Osteocyte (in vitro differentiated cells): ENCODE data around the gene PCLO. TPM values are rescaled to one million over a fixed set of nuclear protein-coding genes. Genes with fewer than 3 reads are reported as not detected.
"Not testable (repeated sequence)": the region's sequence is repeated elsewhere in the genome, so short reads cannot be mapped to it uniquely, and the experiment has no call there.

Experiments
- DNase-seq: peaks from one replicate; pipeline ENCODE4 v3.0.0; 2021; ENCODE audit warnings: mixed read lengths; ENCODE audit not compliant: unreplicated experiment; ENCODE audit errors: extremely low spot score
- H3K27ac Mint-ChIP-seq: one replicate; pipeline ENCODE4 v1.8.0; 2021; ENCODE audit warnings: mild to moderate bottlenecking, mixed read lengths; ENCODE audit not compliant: unreplicated experiment
- H3K27me3 Mint-ChIP-seq: one replicate; pipeline ENCODE4 v1.8.0; 2021; ENCODE audit warnings: mixed read lengths; ENCODE audit not compliant: unreplicated experiment
- H3K36me3 Mint-ChIP-seq: one replicate; pipeline ENCODE4 v1.8.0; 2021; ENCODE audit warnings: mixed read lengths; ENCODE audit not compliant: unreplicated experiment
- H3K4me1 Mint-ChIP-seq: one replicate; pipeline ENCODE4 v1.8.0; 2021; ENCODE audit warnings: mixed read lengths; ENCODE audit not compliant: unreplicated experiment
- H3K4me3 Mint-ChIP-seq: one replicate; pipeline ENCODE4 v1.8.0; 2021; ENCODE audit warnings: mild to moderate bottlenecking, moderate library complexity, mixed read lengths; ENCODE audit not compliant: unreplicated experiment
- H3K9me3 Mint-ChIP-seq: one replicate; pipeline ENCODE4 v1.8.0; 2021; ENCODE audit warnings: mixed read lengths; ENCODE audit not compliant: unreplicated experiment
- CTCF ChIP-seq: fragments of 200-600 bp; sonication (generic); IDR thresholded peaks from 2 replicates; pipeline ENCODE4 v1.5.0; 2021; ENCODE audit warnings: antibody characterized with exemption, mild to moderate bottlenecking, moderate library complexity
- total RNA-seq: library from RNA; stranded (reverse); gene quantifications from 2 replicates; pipeline ENCODE4 v1.2.1, GENCODE V29; 2021

The PCLO gene
- total RNA-seq, 1 donor from 2014 or later, result 1.4 TPM

GRCh38 chr7:83105948-83106347 lies 56.7 kb downstream of the PCLO start:
- H3K27me3 Mint-ChIP-seq, result peaks cover 3% of the 10 kb centered on the region
- no peak overlapping the region for H3K27ac Mint-ChIP-seq
- H3K9me3 Mint-ChIP-seq, result no peaks in the 10 kb centered on the region
- TF ChIP-seq CTCF, result no peak
- no peaks in the 10 kb centered on the region for H3K36me3 Mint-ChIP-seq
- H3K4me3 Mint-ChIP-seq, result no peak overlapping the region
- H3K4me1 Mint-ChIP-seq, result no peaks in the 10 kb centered on the region
- no peak for DNase-seq

GRCh38 chr7:83105063-83105462 lies 57.6 kb downstream of the PCLO start:
- DNase-seq, result no peak
- Mint-ChIP-seq H3K36me3 (no peaks in the 10 kb centered on the region), H3K27ac (no peak overlapping the region), H3K27me3 (peaks cover 3% of the 10 kb centered on the region), H3K4me3 (no peak overlapping the region), H3K9me3 (no peaks in the 10 kb centered on the region), H3K4me1 (no peaks in the 10 kb centered on the region)
- TF ChIP-seq CTCF, result no peak

GRCh38 chr7:83101530-83101929 lies 61.2 kb downstream of the PCLO start:
- Mint-ChIP-seq H3K4me3 (no peak overlapping the region), H3K27me3 (peaks cover 5% of the 10 kb centered on the region), H3K9me3 (no peaks in the 10 kb centered on the region), H3K36me3 (no peaks in the 10 kb centered on the region), H3K4me1 (no peaks in the 10 kb centered on the region), H3K27ac (no peak overlapping the region)
- no peak for DNase-seq
- no peak for TF ChIP-seq CTCF

GRCh38 chr7:83096065-83096580 lies 66.6 kb downstream of the PCLO start:
- H3K36me3 Mint-ChIP-seq, result no peaks in the 10 kb centered on the region

GRCh38 chr7:83085299-83085698 lies 77.4 kb downstream of the PCLO start:
- H3K36me3 Mint-ChIP-seq, result no peaks in the 10 kb centered on the region
- peaks cover 2% of the 10 kb centered on the region for H3K4me1 Mint-ChIP-seq
- H3K4me3 Mint-ChIP-seq, result no peak overlapping the region
- no peak for TF ChIP-seq CTCF
- H3K27ac Mint-ChIP-seq, result no peak overlapping the region
- no peaks in the 10 kb centered on the region for H3K27me3 Mint-ChIP-seq
- peaks cover 4% of the 10 kb centered on the region for H3K9me3 Mint-ChIP-seq
- no peak for DNase-seq

More at GRCh38 chr7:83096065-83096580, 66.6 kb downstream of the PCLO start:
- no peak for TF ChIP-seq CTCF
- no peaks in the 10 kb centered on the region for H3K4me1 Mint-ChIP-seq
- H3K27ac Mint-ChIP-seq, result no peak overlapping the region
- no peak for DNase-seq
- H3K4me3 Mint-ChIP-seq, result no peak overlapping the region
- H3K27me3 Mint-ChIP-seq, result peaks cover 3% of the 10 kb centered on the region
- peaks cover 10% of the 10 kb centered on the region for H3K9me3 Mint-ChIP-seq

GRCh38 chr7:83079879-83080278 lies 82.8 kb downstream of the PCLO start:
- not testable (repeated sequence) for H3K27ac Mint-ChIP-seq, H3K4me1 Mint-ChIP-seq, H3K36me3 Mint-ChIP-seq, DNase-seq, H3K9me3 Mint-ChIP-seq, H3K4me3 Mint-ChIP-seq, H3K27me3 Mint-ChIP-seq
